Chondrocyte (in vitro differentiated cells): ENCODE measurements around the gene ZNF417. TPM values are rescaled to one million over a fixed set of nuclear protein-coding genes. Genes with fewer than 3 reads are reported as not detected.
A peak's percentile ranks its signal among the peaks of the same experiment; 100 is the strongest.
"Not testable (repeated sequence)": the region's sequence is repeated elsewhere in the genome, so short reads cannot be mapped to it uniquely, and the experiment has no call there.

ENCODE experiments used
- DNase-seq: peaks from one replicate; pipeline ENCODE4 v3.0.0; 2021; ENCODE audit warnings: mixed read lengths, low spot score
- H3K27ac Mint-ChIP-seq: one replicate; pipeline ENCODE4 v1.8.0; 2021; ENCODE audit warnings: mild to moderate bottlenecking, moderate library complexity, mixed read lengths; ENCODE audit not compliant: unreplicated experiment
- H3K27me3 Mint-ChIP-seq: 2 replicates; pipeline ENCODE4 v1.8.0; 2021; ENCODE audit warnings: low read depth, mixed read lengths
- H3K36me3 Mint-ChIP-seq: 2 replicates; pipeline ENCODE4 v1.8.0; 2021; ENCODE audit warnings: low read depth, mixed read lengths
- H3K4me1 Mint-ChIP-seq: 2 replicates; pipeline ENCODE4 v1.8.0; 2021; ENCODE audit warnings: low read depth, mild to moderate bottlenecking, mixed read lengths
- H3K4me3 Mint-ChIP-seq: one replicate; pipeline ENCODE4 v1.8.0; 2021; ENCODE audit warnings: mild to moderate bottlenecking, moderate library complexity, mixed read lengths; ENCODE audit not compliant: unreplicated experiment
- H3K9me3 Mint-ChIP-seq: 2 replicates; pipeline ENCODE4 v1.8.0; 2021; ENCODE audit warnings: low read depth, mixed read lengths
- CTCF ChIP-seq: fragments of 200-600 bp; sonication (generic); IDR thresholded peaks from 2 replicates; pipeline ENCODE4 v1.5.0; 2021; ENCODE audit warnings: antibody characterized with exemption, mild to moderate bottlenecking, moderate library complexity
- total RNA-seq: library from RNA; stranded (reverse); gene quantifications from 3 replicates; pipeline ENCODE4 v1.2.1, GENCODE V29; 2021

The ZNF417 gene
- total RNA-seq, 1 donor from 2014 or later: 12.9 TPM

DNA sequence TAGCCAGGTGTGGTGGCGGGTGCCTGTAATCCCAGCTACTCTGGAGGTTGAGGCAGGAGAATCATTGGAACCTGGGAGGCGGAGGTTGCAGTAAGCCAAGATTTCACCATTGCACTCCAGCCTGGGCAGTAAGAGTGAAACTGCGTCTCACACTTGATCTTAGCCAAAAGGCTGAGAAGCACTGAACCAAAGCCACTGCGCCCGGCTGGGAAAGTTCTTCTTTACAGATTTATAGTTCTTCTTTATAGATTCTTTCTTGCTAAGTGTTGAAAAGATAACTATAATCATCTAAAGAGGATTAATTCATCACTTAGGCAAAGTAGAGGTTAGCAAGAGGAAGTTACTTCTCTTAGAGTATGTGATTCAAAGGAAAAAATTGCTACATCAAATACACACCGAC lies 11.1 kb downstream of the ZNF417 start:
- H3K4me3 Mint-ChIP-seq: no peak overlapping the region
- H3K4me1 Mint-ChIP-seq: peaks cover 4% of the 10 kb centered on the region
- no peak overlapping the region for H3K27ac Mint-ChIP-seq
- peaks cover 14% of the 10 kb centered on the region for H3K9me3 Mint-ChIP-seq
- no peak for TF ChIP-seq CTCF
- no peak for DNase-seq
- H3K36me3 Mint-ChIP-seq: peaks cover 34% of the 10 kb centered on the region
- H3K27me3 Mint-ChIP-seq: no peaks in the 10 kb centered on the region

DNA sequence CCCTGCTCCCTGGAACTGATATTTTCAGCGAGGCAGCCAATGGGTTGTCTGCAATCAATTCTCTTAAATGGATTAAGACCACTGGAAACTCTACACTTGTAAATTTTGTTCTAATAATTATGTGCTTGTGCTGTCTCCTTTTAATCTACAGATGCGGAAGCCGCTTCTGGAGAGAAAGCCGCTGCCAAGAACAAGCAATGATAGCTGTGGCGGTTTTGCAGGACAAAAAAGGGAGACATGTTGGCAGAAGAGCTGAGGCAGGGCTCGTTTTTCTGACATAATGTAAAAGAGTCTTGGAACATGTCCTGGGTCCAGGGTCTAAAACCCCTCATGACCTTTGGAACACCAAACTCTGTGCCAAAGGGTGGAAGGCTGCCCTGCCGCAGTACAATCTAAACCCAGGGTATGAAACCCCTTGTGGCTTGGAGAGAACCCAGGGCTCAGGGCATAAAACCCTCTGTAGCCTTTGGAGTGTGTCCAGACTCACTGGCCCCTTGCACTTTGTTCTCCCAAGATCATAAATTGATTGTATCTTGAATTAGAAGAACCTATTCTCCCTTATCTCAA lies 12.7 kb downstream of the ZNF417 start:
- Mint-ChIP-seq H3K9me3 (peaks cover 9% of the 10 kb centered on the region), H3K4me1 (peaks cover 4% of the 10 kb centered on the region), H3K27ac (no peak overlapping the region), H3K27me3 (no peaks in the 10 kb centered on the region), H3K36me3 (peaks cover 25% of the 10 kb centered on the region), H3K4me3 (no peak overlapping the region)
- DNase-seq: no peak
- TF ChIP-seq CTCF: peak; percentile 33

- no peaks in the 10 kb centered on the region for H3K9me3 Mint-ChIP-seq
- H3K27me3 Mint-ChIP-seq: no peaks in the 10 kb centered on the region
- no peak overlapping the region for H3K27ac Mint-ChIP-seq
- DNase-seq: no peak
- peaks cover 3% of the 10 kb centered on the region for H3K36me3 Mint-ChIP-seq
- no peak for TF ChIP-seq CTCF
- peaks cover 4% of the 10 kb centered on the region for H3K4me1 Mint-ChIP-seq
- H3K4me3 Mint-ChIP-seq: no peak overlapping the region
Observed at GRCh38 chr19:57900311-57900710, 16.1 kb downstream of the ZNF417 start.

DNA sequence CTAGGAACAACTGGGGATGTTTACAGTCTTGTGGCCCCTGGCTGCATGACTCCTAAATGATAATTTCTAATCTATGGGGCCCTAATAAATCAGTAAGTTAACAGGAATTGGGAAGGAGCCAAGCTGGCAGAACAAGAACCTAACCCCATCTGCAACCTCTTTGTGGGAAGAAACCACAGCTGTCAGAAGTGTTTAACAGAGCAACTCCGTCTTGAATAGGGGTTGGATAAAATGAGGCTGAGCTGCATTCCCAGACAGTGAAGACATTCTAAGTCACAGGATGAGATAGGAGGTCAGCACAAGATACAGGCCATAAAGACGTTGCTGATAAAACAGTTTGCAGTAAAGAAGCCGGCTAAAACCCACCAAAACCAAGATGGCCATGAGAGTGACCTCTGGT lies 25.7 kb downstream of the ZNF417 start:
- peaks cover 12% of the 10 kb centered on the region for H3K36me3 Mint-ChIP-seq
- not testable (repeated sequence) for H3K4me3 Mint-ChIP-seq, H3K27me3 Mint-ChIP-seq, DNase-seq
- H3K9me3 Mint-ChIP-seq: peaks cover 13% of the 10 kb centered on the region
- H3K27ac Mint-ChIP-seq: peak overlapping the region; percentile 45
- peaks cover 29% of the 10 kb centered on the region for H3K4me1 Mint-ChIP-seq

DNA sequence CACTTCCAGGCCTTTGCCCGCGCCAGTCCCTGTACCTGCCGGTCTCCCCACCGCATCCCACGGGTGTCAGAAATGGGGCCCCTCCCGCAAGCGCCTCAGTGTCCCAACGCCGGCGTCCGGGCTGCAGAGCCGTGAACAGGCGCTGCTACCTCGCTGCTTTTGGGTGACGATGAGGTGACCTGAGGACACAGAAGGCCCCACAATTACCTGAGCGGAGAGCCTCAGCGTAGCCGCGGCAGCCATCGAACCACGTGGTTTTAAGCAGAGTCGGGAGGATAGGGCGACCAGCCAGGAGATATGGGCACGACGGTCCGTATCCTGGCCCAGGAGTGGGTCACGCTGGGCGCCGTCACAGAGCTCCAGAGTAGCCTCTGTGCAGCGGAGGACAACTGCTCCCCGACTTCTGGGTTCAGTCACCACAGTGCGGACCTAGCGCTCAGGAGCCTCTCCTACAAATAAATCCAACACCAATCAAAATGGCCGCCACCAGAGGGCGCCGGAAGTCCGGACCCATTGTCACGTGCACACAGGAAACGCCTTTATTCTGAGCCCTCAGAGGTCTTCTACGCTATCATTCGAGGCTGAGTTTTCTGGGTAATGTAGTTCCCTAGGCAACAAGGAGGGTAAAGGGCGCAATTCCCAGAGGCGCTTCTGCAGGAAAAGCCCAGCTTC lies 27.7 kb downstream of the ZNF417 start, which contains the start of gene ZNF814:
Gene ZNF814, minus strand, starts transcription at position 478 of the 672 bp plus-strand sequence. Its CDS starts 235 bp downstream, at position 243.
- peak within 1 kb of the TSS; percentile 91 for H3K4me3 Mint-ChIP-seq
- no peak for DNase-seq
- peaks cover 29% of the 10 kb centered on the region for H3K4me1 Mint-ChIP-seq
- H3K9me3 Mint-ChIP-seq: peaks cover 13% of the 10 kb centered on the region
- peak within 1 kb of the TSS; percentile 86 for H3K27ac Mint-ChIP-seq
- H3K27me3 Mint-ChIP-seq: no peaks in the 10 kb centered on the region
- peak; percentile 80 for TF ChIP-seq CTCF
- H3K36me3 Mint-ChIP-seq: peaks cover 15% of the 10 kb centered on the region
